Skin epidermis (tissue), 12 donors: Measurements from ENCODE around the gene MS4A18.

Experiments
- H3K27ac ChIP-seq, 21 experiments: fragments of 200-600 bp; sonication (generic) in 11 of 21; one replicate each; pipeline ENCODE4 v1.5.0; 2020; ENCODE audit warnings: mild to moderate bottlenecking in 3 of 21, inconsistent platforms in 2 of 21, moderate library complexity in 2 of 21
- H3K4me3 ChIP-seq, 7 experiments: fragments of 200-600 bp; sonication (generic) in 2 of 7; one replicate each; pipeline ENCODE4 v1.5.0; 2020; ENCODE audit warnings: inconsistent platforms in 2 of 7, mild to moderate bottlenecking in 2 of 7, moderate library complexity in 1 of 7

Gene MS4A18

DNA sequence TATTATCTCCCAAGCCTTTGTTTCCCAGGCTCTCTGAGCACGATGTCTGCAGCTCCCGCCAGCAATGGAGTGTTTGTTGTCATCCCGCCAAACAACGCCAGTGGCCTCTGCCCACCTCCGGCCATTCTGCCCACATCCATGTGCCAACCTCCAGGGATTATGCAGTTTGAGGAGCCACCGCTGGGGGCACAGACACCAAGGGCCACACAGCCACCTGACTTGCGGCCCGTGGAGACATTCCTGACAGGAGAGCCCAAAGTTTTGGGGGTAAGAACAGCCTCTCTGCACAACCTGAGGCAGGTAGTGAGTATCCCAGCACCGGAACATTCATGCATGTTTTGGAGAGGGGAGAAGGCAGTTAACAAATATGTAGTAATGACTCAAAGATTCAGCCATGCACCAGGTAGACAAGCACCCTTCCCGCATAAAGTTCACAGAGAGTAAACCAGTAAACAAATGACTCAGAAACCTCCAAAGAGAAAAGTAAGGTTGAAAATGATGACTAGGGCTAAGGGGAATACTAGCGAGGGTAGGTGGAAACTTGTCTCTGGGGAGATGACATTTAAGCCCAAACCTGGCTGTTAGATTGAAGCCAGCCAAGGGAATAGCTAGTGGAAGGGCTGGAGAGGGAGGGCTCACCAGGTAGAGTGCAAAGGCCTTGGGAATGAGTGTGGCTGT, 39.3 kb downstream of the MS4A18 start:
- H3K27ac ChIP-seq: no peak overlapping the region
- no peak overlapping the region for H3K4me3 ChIP-seq

DNA sequence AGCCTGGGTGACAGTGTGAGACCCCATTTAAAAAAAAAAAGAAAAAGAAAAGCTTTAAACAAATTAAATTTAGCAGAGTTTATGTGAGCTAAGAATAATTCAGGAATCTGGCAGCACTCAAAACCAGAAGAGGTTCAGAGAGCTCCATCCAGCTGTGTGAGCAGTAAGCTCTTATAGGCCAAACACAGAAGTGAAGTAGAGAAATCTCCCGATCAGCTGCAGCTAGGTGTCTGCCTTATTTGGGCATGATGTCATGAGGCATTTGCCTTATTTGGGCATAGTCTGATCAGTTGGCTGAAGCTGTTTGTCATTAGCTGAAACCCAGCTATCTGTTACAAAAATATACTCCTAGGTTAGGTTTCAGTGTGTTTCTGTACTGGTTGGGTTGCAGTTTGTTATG, 40.4 kb downstream of the MS4A18 start:
- no peak overlapping the region for H3K4me3 ChIP-seq

DNA sequence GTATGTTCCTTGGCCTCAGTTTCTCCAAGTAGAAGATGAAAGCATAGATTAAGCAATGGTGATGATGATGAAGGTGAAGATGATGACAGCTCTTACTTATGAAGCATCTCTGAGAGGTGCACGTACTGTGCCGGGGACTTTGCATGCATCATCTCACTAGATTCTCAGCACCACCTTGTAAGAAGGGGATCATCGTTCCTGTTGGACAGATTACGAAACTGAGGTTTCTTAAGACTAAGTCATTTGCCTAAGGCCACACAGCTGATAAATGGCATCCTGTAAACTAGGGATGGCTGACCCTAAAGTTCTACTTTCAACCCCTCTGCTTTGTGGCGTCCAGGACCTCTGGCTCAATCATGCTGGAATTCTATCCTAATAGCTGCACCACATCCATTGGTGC, 40.8 kb downstream of the MS4A18 start:
- no peak overlapping the region for H3K4me3 ChIP-seq
- H3K27ac ChIP-seq: no peak overlapping the region

More for the DNA sequence above, 40.4 kb downstream of the MS4A18 start:
- no peak overlapping the region for H3K27ac ChIP-seq

DNA sequence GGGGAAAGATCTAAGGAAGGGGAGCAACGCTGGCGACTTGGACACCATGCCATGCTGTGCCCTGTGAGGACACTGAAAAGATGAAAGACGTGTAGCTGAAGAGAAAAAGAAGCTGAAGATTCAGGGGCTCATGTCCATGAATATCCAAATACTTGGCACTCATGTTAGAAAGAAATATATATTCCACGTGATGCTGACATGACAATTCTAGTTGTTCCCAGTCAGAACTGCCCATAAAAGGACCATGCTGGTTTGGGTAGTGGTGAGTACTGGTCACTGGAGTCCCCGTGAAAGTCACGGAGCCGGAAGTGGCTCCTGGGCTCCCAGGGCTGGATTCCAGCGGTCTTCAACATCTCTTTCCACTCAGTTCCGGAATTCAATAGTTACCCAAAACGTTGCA, 42.0 kb downstream of the MS4A18 start:
- no peak overlapping the region for H3K4me3 ChIP-seq

DNA sequence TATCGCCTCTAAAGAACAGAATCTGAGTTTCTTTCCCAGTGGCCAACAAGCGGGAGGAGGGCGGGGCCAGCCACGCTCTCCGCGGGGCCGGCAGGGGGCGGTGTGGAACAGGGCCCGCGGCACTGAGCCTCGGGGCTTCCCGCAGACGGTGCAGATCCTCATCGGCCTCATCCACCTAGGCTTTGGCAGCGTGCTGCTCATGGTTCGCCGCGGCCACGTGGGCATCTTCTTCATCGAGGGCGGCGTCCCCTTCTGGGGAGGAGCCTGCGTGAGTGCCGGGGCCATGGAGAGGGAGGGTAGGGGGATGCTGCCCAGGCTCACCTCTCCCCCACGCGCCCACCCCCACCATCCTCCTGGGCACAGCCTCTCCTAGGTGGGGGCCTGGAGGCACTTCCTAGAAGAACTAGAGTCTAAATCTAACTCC, 42.9 kb downstream of the MS4A18 start:
- Histone ChIP-seq H3K4me3 (no peak overlapping the region), H3K27ac (no peak overlapping the region)

More for the DNA sequence above, 42.0 kb downstream of the MS4A18 start:
- no peak overlapping the region for H3K27ac ChIP-seq

DNA sequence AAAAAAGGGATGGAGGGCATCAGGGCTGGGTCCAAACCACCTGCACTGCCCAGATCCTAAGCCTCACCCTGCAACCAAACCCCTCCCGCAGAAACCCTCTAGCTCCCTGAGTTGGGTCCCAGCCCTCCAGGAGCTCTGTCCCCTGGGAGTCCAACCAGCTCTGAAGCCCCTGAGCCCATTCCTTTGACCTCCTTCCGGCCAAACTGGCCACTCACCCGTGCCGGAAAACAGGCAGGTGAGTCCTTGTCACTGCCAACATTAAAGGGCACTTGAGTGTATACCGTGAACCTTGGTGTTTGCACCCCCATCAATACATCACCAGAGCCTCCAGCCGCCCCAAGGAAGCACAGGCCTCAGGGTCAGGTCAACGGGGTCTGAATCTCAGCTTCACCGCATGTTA, 43.7 kb downstream of the MS4A18 start:
- H3K4me3 ChIP-seq: no peak overlapping the region

DNA sequence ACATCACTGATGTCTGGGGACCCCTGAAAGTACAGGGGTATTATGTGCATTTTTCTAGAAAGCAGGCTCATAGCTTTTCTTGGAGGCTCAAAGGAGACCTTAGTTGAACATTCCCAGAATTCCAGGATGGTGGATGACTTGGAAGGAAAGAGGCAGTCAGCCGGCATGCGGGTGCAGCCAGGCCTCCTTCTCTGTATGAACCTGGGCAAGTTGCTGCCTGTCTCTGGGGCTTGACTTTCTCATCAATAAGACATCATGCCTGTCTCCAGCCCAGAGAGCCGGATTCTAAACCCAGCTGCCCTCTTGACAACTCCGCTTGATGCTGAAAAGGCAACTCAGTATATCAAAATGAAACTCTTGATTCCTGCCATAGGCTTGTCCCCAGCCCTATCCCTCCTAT, 44.8 kb downstream of the MS4A18 start:
- Histone ChIP-seq H3K27ac (no peak overlapping the region), H3K4me3 (no peak overlapping the region)

More for the DNA sequence above, 43.7 kb downstream of the MS4A18 start:
- no peak overlapping the region for H3K27ac ChIP-seq

DNA sequence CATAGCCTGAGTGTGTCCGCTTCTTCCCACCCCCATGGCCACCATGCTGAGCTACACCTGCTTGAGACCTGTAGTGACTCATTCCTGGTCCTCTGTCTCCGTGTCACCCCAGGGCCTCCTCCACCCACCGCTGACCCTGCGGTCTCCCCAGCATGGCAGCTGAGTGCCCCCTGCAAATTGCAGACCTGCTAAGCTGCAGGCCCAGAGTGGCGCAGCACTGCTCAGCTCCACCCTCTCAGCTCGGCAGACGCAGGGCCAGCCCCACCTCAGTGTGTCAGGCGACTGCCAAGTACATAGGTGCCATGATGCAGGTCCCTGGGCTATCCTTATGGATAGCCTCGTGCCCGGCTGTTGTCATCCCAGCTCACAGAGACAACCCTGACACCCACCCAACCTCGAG, 45.3 kb downstream of the MS4A18 start:
- Histone ChIP-seq H3K27ac (no peak overlapping the region), H3K4me3 (no peak overlapping the region)

DNA sequence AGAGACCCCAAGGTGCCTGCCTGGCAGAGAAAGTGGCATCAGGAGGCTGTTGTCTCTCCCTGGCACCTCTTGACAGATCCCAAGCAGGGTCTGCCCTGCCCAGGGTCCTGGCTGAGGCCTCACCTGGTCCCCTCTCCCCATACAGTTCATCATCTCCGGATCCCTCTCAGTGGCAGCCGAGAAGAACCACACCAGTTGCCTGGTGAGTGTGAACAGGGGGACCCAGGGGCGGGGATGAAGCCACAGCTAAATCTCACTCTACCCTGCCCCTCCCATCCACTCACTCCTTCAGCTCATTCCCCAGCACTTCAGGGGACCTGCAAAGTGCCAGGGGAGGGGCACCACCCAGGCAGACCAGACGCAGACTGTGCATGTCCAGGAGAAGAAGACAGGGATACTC, 46.6 kb downstream of the MS4A18 start:
- H3K4me3 ChIP-seq: no peak overlapping the region
- no peak overlapping the region for H3K27ac ChIP-seq

DNA sequence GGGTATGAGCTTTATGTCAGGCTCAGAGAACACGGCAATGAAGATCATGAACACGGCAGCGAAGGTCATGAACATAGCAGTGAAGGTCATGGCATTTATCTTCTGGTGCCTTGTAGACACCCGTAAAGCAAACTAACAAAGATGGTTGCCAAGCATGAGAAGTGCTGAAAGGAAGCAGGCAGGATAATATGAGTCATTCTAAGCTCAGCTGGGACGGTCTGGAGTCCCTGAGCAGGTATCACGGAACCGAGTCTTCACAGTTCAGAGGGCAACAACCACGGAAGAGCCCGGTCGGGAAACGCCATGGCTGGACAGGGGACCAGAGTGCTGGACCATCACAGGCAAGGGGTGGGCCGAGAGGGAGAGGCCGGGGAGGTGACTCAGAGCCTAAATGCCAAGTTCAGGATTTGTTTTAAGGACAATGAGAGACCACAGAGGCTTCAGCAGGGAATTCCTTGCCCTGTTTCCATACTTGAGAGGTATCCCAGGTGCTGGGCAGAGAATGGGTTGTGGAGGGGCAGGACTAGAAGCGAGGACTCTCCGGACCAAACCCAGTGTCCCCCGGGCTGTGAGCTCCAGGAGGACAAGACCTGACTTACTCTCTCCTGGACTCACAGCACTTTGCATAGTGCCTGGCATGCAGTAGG, 47.5 kb downstream of the MS4A18 start:
- H3K27ac ChIP-seq: no peak overlapping the region
- no peak overlapping the region for H3K4me3 ChIP-seq

DNA sequence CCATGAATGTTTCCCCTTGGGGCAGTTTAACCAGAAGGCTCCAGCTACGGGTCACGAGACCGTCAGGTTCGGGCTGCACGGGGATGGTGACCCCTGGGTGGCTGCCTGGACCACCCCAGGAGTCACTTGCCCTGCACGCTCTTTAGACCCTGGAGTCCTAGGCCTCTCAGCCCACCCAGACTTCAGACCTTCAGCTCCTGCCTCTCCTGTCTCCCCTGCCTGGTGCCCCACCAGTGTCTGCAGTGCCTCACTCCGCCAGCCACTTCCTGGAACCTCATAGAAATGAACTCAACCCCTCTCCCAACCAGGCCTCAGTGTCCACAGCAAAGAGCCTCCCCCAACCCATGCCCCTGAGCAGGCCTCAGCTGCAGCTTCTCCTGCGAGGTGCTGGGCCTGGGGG, 48.1 kb downstream of the MS4A18 start:
- Histone ChIP-seq H3K4me3 (no peak overlapping the region), H3K27ac (no peak overlapping the region)

DNA sequence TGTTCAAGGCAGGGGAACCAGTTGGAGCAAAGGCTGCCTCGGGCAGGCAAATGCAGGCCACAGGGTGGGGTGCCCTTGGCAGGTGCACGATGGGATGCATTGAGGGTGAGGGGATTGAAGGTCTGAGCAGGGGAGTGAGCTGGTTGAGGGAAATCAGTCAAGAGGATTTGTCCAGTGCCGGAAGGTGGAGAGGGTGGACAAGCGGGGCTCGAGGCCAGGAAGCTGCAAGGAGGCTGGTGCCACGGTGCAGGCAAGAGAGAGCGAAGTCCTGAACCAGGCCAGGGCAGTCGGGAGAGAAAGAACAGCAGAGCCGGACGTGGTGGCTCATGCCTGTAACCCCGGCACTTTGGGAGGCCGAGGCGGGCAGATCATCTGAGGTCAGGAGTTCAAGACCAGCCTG, 50.2 kb downstream of the MS4A18 start:
- no peak overlapping the region for H3K4me3 ChIP-seq
- H3K27ac ChIP-seq: no peak overlapping the region

DNA sequence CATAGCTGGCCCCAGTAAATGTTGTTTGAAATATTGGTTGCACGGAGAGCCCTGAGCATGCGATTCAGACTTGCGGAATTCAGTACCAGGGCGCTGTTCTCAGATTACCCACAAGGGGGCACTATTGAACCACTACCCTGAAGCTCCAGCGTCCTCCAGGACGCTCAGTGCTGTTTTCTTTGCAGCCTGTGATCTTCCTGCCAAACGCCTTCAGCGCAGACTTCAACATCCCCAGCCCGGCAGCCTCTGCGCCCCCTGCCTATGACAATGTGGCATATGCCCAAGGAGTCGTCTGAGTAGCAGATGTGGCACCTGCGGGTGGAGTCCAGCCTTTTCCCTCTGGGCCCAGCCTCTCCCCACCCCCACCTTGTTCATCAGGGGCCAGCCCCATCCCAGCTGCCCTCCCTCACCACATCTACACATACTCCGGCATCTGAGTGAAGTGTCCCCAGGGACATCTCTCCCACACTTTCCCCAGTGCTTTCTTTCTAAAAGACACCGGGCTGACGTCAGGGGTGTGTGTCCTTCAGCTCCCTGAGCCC, 51.0 kb downstream of the MS4A18 start:
- no peak overlapping the region for H3K27ac ChIP-seq
- no peak overlapping the region for H3K4me3 ChIP-seq

DNA sequence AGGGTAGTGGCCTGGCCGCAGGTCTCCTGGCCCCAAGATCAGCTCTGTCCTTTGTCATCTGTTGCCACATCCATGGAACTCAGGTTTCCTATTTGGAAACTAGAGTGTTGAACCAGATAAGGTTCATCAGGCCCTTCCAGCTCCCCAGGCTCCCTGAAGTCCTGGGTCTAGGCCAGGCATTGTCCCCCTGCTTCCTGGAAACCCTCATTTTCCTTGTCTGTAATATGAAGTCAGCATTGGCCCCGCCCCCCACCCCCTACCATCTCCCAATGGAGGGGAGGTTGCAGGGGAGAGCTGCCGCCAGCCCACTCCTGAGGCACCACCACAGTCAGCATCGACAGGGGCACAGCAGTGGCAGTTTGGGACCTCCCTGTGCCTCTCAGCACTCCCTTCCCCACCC, 51.6 kb downstream of the MS4A18 start:
- H3K27ac ChIP-seq: no peak overlapping the region
- no peak overlapping the region for H3K4me3 ChIP-seq

DNA sequence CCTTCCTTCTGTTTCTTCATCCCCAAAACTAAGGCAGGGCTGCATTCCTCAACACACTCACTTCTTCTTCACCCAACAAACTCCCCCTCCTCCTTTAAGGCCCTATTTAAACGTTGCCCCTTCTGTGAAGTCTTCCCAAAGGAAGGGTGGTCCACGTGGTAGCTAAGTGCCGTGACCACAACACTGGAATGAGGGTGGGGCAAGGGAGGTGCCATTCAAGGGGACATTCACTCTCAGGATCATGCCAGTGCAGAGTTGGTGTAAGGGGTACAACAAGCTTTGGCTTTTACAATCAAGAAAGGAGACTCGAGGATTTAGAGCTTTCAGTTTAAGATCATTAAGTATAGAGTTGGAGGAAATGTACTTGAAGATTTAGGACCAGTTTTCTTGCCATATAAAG, 52.6 kb downstream of the MS4A18 start:
- no peak overlapping the region for H3K27ac ChIP-seq
- H3K4me3 ChIP-seq: no peak overlapping the region

DNA sequence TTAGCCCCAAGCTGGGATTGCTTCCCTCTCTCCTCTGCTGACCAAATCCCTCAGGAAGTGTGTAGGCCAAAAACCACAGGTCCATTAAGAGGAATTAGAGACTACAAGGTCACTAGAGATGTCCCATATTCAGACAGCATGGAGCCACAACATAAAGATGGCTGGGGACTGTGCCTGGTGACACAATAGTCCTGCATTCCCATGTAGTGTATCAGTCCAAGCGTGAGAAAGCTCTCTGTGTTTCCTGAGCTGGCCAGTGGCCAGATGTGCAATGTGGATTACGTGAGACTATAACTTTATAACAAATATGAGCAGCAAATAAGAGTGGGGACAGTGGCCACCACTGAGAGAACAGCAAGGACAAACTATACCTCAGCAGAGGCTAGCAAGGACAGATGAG, 53.1 kb downstream of the MS4A18 start:
- H3K27ac ChIP-seq: no peak overlapping the region
- H3K4me3 ChIP-seq: no peak overlapping the region

DNA sequence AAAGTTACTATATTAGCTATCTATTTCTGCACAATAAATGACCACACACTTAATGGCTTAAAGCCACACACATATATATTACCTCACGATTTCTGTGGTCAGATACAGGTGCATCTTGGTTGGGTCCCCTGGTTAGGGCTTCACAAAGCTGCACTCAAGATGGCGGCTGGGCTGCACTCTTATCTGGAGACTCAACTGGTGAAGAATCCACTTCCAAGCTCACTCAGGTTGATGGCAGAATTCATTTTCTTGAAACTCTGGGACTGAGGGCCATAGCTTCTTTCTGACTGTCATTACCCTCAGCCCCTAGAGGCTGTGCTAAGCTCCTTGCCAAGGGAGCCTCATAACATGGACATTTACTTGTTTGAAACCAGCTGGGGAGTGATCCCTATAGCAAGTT, 55.5 kb downstream of the MS4A18 start:
- H3K4me3 ChIP-seq: no peak overlapping the region
- H3K27ac ChIP-seq: no peak overlapping the region

DNA sequence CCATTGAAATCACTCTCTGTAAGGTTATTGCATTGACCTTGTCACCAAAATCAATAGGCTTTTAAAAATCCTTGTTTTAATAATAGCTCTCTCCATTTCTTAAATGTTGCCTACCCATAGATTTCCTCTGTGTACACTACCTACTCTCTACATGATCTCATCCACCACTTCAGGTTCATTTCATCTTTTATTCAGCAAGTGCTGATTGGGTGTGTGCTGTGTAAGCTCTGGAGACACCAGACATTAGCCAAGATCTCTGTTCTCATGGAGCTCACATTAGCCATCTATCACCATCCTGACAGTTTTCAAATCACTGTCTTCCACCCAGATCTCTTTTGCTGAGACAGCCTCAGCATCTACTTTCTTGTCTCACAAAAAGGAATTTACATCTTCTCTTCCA, 56.3 kb downstream of the MS4A18 start:
- no peak overlapping the region for H3K4me3 ChIP-seq

DNA sequence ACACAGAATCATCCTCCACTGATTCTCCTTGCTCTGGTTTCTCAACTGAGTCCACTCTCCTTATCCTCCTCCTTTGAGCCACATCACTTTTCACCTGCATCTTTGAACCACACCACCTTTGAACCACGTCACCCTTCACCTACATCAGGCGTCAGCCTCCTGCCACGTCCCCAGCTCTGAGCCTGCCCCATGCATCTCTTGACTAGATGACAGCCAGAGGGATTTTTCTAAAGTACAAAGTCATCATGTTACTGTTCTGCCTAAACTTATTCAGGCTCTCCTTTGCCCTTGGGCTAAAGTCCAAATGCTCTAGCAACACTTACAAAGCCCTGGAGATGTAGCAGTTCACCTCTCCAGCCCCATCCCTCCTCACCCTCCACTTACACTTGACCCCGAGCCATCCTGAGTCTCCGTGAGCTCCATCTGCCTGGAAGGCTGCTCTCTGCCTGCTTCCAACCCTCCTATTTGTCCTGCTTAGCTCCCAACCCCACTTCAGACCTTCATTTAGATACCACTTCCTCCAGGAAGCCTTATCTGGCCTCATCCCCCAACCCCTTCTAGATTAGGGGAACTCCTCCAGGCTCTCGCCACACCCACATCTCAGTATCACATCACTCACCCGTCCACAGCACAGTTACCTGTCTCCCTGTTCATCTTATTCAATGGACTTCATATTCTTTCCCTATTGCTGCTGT, 56.9 kb downstream of the MS4A18 start:
- H3K27ac ChIP-seq: no peak overlapping the region
- H3K4me3 ChIP-seq: no peak overlapping the region

More for the DNA sequence above, 56.3 kb downstream of the MS4A18 start:
- no peak overlapping the region for H3K27ac ChIP-seq

DNA sequence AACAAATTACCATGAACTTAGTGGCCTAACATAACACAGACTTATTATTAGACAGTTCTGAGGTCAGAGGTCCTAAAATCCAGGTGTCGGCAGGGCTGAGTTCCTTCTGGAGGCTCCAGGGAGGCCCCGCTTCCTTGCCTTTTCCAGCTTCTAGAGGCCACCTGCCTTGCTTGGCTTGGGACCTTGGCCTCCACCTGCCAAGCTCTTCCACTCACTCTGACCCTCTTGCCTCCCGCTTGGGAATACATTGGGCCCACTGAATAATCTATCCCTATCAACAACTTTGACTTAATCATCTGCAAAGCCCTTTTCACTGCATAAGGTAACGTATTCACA, 57.4 kb downstream of the MS4A18 start:
- Histone ChIP-seq H3K27ac (no peak overlapping the region), H3K4me3 (no peak overlapping the region)
